ENCODE measurements around the gene RASGEF1B. TPM values are rescaled to one million over a fixed set of nuclear protein-coding genes. Genes with fewer than 3 reads are reported as not detected.

The RASGEF1B gene
- total and polyA plus RNA-seq, 4 donors, result 8.9 to 57.4 (median 32.1) TPM

DNA sequence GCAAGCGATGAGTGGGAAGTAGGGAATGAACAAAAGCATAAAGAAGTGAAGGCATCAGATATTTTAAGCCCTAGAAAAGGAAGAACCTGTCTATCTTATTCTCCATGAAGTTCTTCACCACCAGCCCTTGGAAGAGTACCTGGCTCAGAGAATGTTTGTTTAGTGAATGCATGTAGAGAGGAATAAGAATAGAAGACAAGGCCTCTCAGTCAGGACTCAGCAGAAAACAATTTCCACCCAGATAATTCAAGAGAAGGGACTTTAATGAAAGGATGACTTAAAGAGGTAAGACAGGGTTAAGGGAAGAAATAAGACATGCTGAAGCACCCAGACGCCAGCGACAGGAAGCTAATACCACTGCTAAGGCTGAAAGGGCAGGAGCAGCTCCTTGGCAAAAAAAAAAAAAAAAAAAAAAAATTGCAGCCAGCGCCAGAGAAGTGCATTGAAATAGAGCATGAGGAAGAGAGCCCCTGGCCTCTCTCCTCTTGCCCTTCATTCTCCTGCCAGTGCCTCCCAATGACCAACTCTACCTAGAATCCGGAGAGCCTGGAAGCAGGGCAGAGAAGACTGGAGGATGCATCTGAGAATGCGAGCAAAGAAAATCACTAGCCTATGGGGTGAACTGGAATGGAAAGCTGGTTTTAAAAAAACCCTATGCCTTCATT is 47.2 kb upstream of the RASGEF1B start (continued):
- TF ChIP-seq, protein P1, sequence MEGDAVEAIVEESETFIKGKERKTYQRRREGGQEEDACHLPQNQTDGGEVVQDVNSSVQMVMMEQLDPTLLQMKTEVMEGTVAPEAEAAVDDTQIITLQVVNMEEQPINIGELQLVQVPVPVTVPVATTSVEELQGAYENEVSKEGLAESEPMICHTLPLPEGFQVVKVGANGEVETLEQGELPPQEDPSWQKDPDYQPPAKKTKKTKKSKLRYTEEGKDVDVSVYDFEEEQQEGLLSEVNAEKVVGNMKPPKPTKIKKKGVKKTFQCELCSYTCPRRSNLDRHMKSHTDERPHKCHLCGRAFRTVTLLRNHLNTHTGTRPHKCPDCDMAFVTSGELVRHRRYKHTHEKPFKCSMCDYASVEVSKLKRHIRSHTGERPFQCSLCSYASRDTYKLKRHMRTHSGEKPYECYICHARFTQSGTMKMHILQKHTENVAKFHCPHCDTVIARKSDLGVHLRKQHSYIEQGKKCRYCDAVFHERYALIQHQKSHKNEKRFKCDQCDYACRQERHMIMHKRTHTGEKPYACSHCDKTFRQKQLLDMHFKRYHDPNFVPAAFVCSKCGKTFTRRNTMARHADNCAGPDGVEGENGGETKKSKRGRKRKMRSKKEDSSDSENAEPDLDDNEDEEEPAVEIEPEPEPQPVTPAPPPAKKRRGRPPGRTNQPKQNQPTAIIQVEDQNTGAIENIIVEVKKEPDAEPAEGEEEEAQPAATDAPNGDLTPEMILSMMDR (IDR thresholded peaks at IDR 0.05; ENCODE audit: low read depth, low read length, missing input control), result no peak
- TF ChIP-seq HNF4A (conservative IDR thresholded peaks at IDR 0.05) (no peak), RAD21 (IDR thresholded peaks at IDR 0.05) (no peak), EGR1 (IDR thresholded peaks at IDR 0.05; ENCODE audit: low read depth in 2 of 2) (no peak), FOXA2 (IDR thresholded peaks at IDR 0.05) (no peak), TAF1 (conservative IDR thresholded peaks at IDR 0.05) (no peak), SP1 (IDR thresholded peaks at IDR 0.05) (no peak)

DNA sequence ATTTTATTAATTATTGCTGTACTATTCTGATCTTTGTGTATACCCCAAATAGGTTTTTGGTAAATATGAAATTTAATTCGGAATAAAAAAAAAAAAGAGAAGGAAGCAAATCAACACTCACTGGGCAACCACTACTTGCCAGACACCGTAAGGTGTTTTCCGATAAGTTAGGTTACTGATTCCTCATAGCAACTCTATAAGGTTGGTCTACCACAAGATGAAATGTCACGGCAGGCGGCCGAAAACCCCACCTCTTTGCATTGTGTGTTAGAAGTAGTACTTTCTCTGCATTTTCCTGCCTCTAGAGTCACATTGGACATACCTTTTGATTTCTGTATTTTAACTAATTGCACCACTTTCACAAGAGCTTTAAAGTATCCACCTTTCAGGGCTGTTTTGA is 44.5 kb upstream of the RASGEF1B start:
- 92% methylated on average over 6 of the region's 6 CpGs for WGBS
- Histone ChIP-seq H3K4me3 (ENCODE audit: low read depth in 1 of 3, low read length in 3 of 3) (no peak overlapping the region), H3K36me3 (ENCODE audit: control insufficient read depth in 4 of 4, insufficient read depth in 3 of 4, low read depth in 1 of 4, low read length in 3 of 4) (no peaks in the 10 kb centered on the region), H3K9me3 (ENCODE audit: control insufficient read depth in 4 of 4, low read length in 3 of 4) (no peaks in the 10 kb centered on the region), H3K9ac (ENCODE audit: low read depth in 1 of 2, low read length in 2 of 2) (no peak overlapping the region), H3K27me3 (ENCODE audit: control insufficient read depth in 4 of 4, insufficient read depth in 4 of 4, low read length in 3 of 4) (no peaks in the 10 kb centered on the region), H3K27ac (ENCODE audit: low read depth in 1 of 2, low read length in 2 of 2) (no peak overlapping the region), H3K4me1 (ENCODE audit: control insufficient read depth in 4 of 4, insufficient read depth in 4 of 4, low read length in 3 of 4) (no peaks in the 10 kb centered on the region)
- no peak for TF ChIP-seq HNF4G (IDR thresholded peaks at IDR 0.05)
- no peak for TF ChIP-seq YY1 (IDR thresholded peaks at IDR 0.05)
- TF ChIP-seq SP1 (IDR thresholded peaks at IDR 0.05), result no peak
- TF ChIP-seq, protein P2, sequence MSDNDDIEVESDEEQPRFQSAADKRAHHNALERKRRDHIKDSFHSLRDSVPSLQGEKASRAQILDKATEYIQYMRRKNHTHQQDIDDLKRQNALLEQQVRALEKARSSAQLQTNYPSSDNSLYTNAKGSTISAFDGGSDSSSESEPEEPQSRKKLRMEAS (IDR thresholded peaks at IDR 0.05), result no peak
- TF ChIP-seq, protein P1 (IDR thresholded peaks at IDR 0.05; ENCODE audit: low read depth, low read length, missing input control), result no peak
- no peak for DNase-seq (ENCODE audit: low spot score)

DNA sequence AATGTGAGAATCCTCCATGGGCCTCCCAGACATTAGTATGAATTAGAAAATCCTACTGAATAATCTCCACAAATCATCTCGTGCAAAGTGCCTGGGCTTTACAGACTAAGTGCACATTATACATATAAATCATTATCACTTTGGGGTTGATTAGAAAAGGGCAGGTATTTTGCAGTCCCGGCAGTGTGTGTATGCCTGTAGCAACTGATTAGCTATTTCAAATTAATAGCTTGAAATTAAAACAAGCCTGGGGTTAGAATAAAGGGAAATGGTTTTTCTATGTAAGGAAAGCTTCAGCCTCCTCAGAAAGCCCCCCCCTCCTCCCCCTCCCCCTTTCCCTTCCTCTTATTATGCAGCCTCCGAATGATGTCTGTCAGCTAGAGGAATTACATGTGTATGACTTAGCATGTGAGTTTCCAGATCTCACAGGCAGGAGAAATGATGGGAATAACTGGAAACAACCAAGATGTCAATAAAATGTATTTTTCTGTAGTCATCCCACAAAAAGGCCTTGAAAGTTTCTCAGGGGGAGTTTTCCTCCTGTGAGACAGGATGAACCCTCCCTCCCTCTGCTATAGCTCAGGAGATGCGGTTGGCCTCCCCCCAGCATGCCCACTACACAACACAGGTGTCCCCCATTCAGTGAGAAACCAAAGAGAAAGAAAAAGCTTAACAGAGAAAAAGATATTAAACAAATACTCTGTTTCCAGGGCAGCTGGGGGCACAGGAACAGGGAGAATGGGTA is 41.2 kb upstream of the RASGEF1B start:
- Histone ChIP-seq H3K4me1 (ENCODE audit: control insufficient read depth in 4 of 4, insufficient read depth in 4 of 4, low read length in 3 of 4) (no peaks in the 10 kb centered on the region), H3K9ac (ENCODE audit: low read depth in 1 of 2, low read length in 2 of 2) (no peak overlapping the region), H3K36me3 (ENCODE audit: control insufficient read depth in 4 of 4, insufficient read depth in 3 of 4, low read depth in 1 of 4, low read length in 3 of 4) (no peaks in the 10 kb centered on the region), H3K9me3 (ENCODE audit: control insufficient read depth in 4 of 4, low read length in 3 of 4) (no peaks in the 10 kb centered on the region), H3K4me3 (ENCODE audit: low read depth in 1 of 3, low read length in 3 of 3) (no peak overlapping the region), H3K27ac (ENCODE audit: low read depth in 1 of 2, low read length in 2 of 2) (no peak overlapping the region), H3K27me3 (ENCODE audit: control insufficient read depth in 4 of 4, insufficient read depth in 4 of 4, low read length in 3 of 4) (no peaks in the 10 kb centered on the region)
- WGBS, result 71% methylated on average over 4 of the region's 4 CpGs
- DNase-seq (ENCODE audit: low spot score), result no peak
- TF ChIP-seq SP1 (IDR thresholded peaks at IDR 0.05) (no peak), RXRA (IDR thresholded peaks at IDR 0.05) (no peak), FOXA1 (IDR thresholded peaks at IDR 0.05) (no peak), EGR1 (IDR thresholded peaks at IDR 0.05; ENCODE audit: low read depth in 2 of 2) (no peak), NR2F2 (IDR thresholded peaks at IDR 0.05) (no peak), GABPA (IDR thresholded peaks at IDR 0.05 in 1 of 2, conservative IDR thresholded peaks at IDR 0.05 in 1 of 2) (no peak), TAF1 (conservative IDR thresholded peaks at IDR 0.05) (no peak), HNF4A (conservative IDR thresholded peaks at IDR 0.05) (no peak)
- TF ChIP-seq, protein P2 (IDR thresholded peaks at IDR 0.05), result no peak
- TF ChIP-seq, protein P3, sequence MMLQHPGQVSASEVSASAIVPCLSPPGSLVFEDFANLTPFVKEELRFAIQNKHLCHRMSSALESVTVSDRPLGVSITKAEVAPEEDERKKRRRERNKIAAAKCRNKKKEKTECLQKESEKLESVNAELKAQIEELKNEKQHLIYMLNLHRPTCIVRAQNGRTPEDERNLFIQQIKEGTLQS (IDR thresholded peaks at IDR 0.05), result no peak
- TF ChIP-seq, protein P4, sequence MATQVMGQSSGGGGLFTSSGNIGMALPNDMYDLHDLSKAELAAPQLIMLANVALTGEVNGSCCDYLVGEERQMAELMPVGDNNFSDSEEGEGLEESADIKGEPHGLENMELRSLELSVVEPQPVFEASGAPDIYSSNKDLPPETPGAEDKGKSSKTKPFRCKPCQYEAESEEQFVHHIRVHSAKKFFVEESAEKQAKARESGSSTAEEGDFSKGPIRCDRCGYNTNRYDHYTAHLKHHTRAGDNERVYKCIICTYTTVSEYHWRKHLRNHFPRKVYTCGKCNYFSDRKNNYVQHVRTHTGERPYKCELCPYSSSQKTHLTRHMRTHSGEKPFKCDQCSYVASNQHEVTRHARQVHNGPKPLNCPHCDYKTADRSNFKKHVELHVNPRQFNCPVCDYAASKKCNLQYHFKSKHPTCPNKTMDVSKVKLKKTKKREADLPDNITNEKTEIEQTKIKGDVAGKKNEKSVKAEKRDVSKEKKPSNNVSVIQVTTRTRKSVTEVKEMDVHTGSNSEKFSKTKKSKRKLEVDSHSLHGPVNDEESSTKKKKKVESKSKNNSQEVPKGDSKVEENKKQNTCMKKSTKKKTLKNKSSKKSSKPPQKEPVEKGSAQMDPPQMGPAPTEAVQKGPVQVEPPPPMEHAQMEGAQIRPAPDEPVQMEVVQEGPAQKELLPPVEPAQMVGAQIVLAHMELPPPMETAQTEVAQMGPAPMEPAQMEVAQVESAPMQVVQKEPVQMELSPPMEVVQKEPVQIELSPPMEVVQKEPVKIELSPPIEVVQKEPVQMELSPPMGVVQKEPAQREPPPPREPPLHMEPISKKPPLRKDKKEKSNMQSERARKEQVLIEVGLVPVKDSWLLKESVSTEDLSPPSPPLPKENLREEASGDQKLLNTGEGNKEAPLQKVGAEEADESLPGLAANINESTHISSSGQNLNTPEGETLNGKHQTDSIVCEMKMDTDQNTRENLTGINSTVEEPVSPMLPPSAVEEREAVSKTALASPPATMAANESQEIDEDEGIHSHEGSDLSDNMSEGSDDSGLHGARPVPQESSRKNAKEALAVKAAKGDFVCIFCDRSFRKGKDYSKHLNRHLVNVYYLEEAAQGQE (IDR thresholded peaks at IDR 0.05), result no peak
- TF ChIP-seq, protein P1 (IDR thresholded peaks at IDR 0.05; ENCODE audit: low read depth, low read length, missing input control), result no peak

All from liver (tissue), 9 donors.